ENCODE data around the gene KITLG.
"Not testable (repeated sequence)": the region's sequence is repeated elsewhere in the genome, so short reads cannot be mapped to it uniquely, and the experiment has no call there.

Gene KITLG

GRCh38 chr12:88538697-88539096 lies 41.6 kb downstream of the KITLG start:
- no peak for DNase-seq (ENCODE audit: low spot score)

GRCh38 chr12:88538250-88538649 lies 42.0 kb downstream of the KITLG start:
- no peak for DNase-seq (ENCODE audit: low spot score)

- DNase-seq (ENCODE audit: low spot score), result no peak
Measured at GRCh38 chr12:88530868-88531267, 49.4 kb downstream of the KITLG start.

- DNase-seq (ENCODE audit: low spot score), result no peak
Measured at GRCh38 chr12:88529531-88530488, 50.5 kb downstream of the KITLG start.

GRCh38 chr12:88522961-88523360 lies 57.3 kb downstream of the KITLG start:
- no peak for DNase-seq (ENCODE audit: low spot score)

GRCh38 chr12:88520436-88520820 lies 59.8 kb downstream of the KITLG start:
- no peak for DNase-seq (ENCODE audit: low spot score)

- no peak for DNase-seq (ENCODE audit: low spot score)
Measured at GRCh38 chr12:88519802-88520435, 60.4 kb downstream of the KITLG start.

GRCh38 chr12:88518863-88519403 lies 61.3 kb downstream of the KITLG start:
- no peak for DNase-seq (ENCODE audit: low spot score)

- no peak for DNase-seq (ENCODE audit: low spot score)
Measured at GRCh38 chr12:88516811-88517210, 63.5 kb downstream of the KITLG start.

GRCh38 chr12:88510843-88511242 lies 69.4 kb downstream of the KITLG start:
- DNase-seq (ENCODE audit: low spot score), result no peak

- DNase-seq (ENCODE audit: low spot score), result no peak
Measured at GRCh38 chr12:88509851-88510250, 70.4 kb downstream of the KITLG start.

GRCh38 chr12:88509347-88509746 lies 70.9 kb downstream of the KITLG start:
- no peak for DNase-seq (ENCODE audit: low spot score)

GRCh38 chr12:88507851-88508250 lies 72.4 kb downstream of the KITLG start:
- not testable (repeated sequence) for DNase-seq (ENCODE audit: low spot score)

- no peak for DNase-seq (ENCODE audit: low spot score)
Measured at GRCh38 chr12:88507270-88507669, 73.0 kb downstream of the KITLG start.

GRCh38 chr12:88505696-88506095 lies 74.6 kb downstream of the KITLG start:
- DNase-seq (ENCODE audit: low spot score), result no peak

GRCh38 chr12:88503281-88503703 lies 77.0 kb downstream of the KITLG start:
- DNase-seq (ENCODE audit: low spot score), result no peak

GRCh38 chr12:88501972-88502938 lies 78.0 kb downstream of the KITLG start:
- no peak for DNase-seq (ENCODE audit: low spot score)

GRCh38 chr12:88496891-88497371 lies 83.3 kb downstream of the KITLG start:
- DNase-seq (ENCODE audit: low spot score), result no peak

- DNase-seq (ENCODE audit: low spot score), result no peak
Measured at GRCh38 chr12:88496429-88496828, 83.8 kb downstream of the KITLG start.

- DNase-seq (ENCODE audit: low spot score), result no peak
Measured at GRCh38 chr12:88495031-88495430, 85.2 kb downstream of the KITLG start.

- DNase-seq (ENCODE audit: low spot score), result no peak
Measured at GRCh38 chr12:88494520-88494919, 85.8 kb downstream of the KITLG start.

GRCh38 chr12:88493636-88494035 lies 86.6 kb downstream of the KITLG start:
- no peak for DNase-seq (ENCODE audit: low spot score)

Measured in hematopoietic multipotent progenitor cell treated with erythropoietin and hydrocortisone succinate and interleukin-3 and kit ligand, for 17 days (in vitro differentiated cells).